Mesodermal cell (in vitro differentiated cells): ENCODE measurements around the gene PIP4K2B. TPM values are rescaled to one million over a fixed set of nuclear protein-coding genes. Genes with fewer than 3 reads are reported as not detected.

Experiments
- H3K27ac ChIP-seq: 2 replicates; pipeline ENCODE4 v1.7.0; 2013; ENCODE audit warnings: mild to moderate bottlenecking, low read depth, low read length, moderate library complexity; ENCODE audit not compliant: severe bottlenecking
- H3K36me3 ChIP-seq: 2 replicates; pipeline ENCODE4 v1.7.1; 2013; ENCODE audit warnings: mild to moderate bottlenecking, low read length, moderate library complexity; ENCODE audit not compliant: control insufficient read depth, insufficient read depth
- H3K4me1 ChIP-seq: one replicate; pipeline ENCODE4 v1.7.1; 2013; ENCODE audit warnings: mild to moderate bottlenecking, low read length; ENCODE audit not compliant: insufficient read depth, control insufficient read depth, poor library complexity, severe bottlenecking
- H3K4me3 ChIP-seq: 2 replicates; pipeline ENCODE4 v1.7.0; 2013; ENCODE audit warnings: low read length, control low read depth, mild to moderate bottlenecking; ENCODE audit not compliant: insufficient read depth, poor library complexity, severe bottlenecking; ENCODE audit errors: extremely low read depth
- H3K9me3 ChIP-seq: 2 replicates; pipeline ENCODE4 v1.7.1; 2013; ENCODE audit warnings: mild to moderate bottlenecking, low read length, moderate library complexity; ENCODE audit not compliant: control insufficient read depth
- WGBS, 2 experiments: methylation state at CpG; one replicate each; pipeline ENCODE4 v1.1.5; 2013; ENCODE audit warnings: missing lambda C conversion rate in 2 of 2; ENCODE audit not compliant: insufficient coverage in 2 of 2; 5-methylcytosine and 5-hydroxymethylcytosine counted together
- polyA plus RNA-seq, 2 experiments: library from polyadenylated mRNA; stranded (reverse); fragments of 50-300 nt; gene quantifications; one replicate each; pipeline ENCODE4 v1.2.3, GENCODE V29; 2013

PIP4K2B gene
- polyA plus RNA-seq (2013, experiment 1 of 2) = 48.8 TPM
- 39.8 TPM for polyA plus RNA-seq (2013, experiment 2 of 2)

GRCh38 chr17:38799501-38800236, at the start of gene PIP4K2B:
PIP4K2B (minus strand) TSS chr17:38799556; CDS start chr17:38799424, 132 bp downstream.
- Histone ChIP-seq H3K4me3 (peak within 1 kb of the TSS; percentile 80), H3K36me3 (peaks cover 69% of the 10 kb centered on the region), H3K27ac (peak within 1 kb of the TSS; percentile 100), H3K4me1 (peaks cover 15% of the 10 kb centered on the region), H3K9me3 (no peaks in the 10 kb centered on the region)
- 1% methylated on average over 34 to 35 of the region's 76 CpGs for WGBS, 2 experiments

- no peaks in the 10 kb centered on the region for H3K4me1 ChIP-seq
- WGBS, 2 experiments = 100% methylated on average over 1 of the region's 1 CpG
- H3K4me3 ChIP-seq = no peak overlapping the region
- H3K27ac ChIP-seq = no peak overlapping the region
- peaks cover 67% of the 10 kb centered on the region for H3K36me3 ChIP-seq
- H3K9me3 ChIP-seq = no peaks in the 10 kb centered on the region
Measured at GRCh38 chr17:38848557-38848891, 49.2 kb upstream of the PIP4K2B start.

GRCh38 chr17:38844261-38844757, 45.0 kb upstream of the PIP4K2B start:
- WGBS, 2 experiments = 86 to 93% methylated on average over 11 to 12 of the region's 13 CpGs
- no peaks in the 10 kb centered on the region for H3K4me1 ChIP-seq
- no peak overlapping the region for H3K4me3 ChIP-seq
- H3K36me3 ChIP-seq = peaks cover 29% of the 10 kb centered on the region
- no peak overlapping the region for H3K27ac ChIP-seq
- no peaks in the 10 kb centered on the region for H3K9me3 ChIP-seq

- H3K4me1 ChIP-seq = peaks cover 12% of the 10 kb centered on the region
- no peaks in the 10 kb centered on the region for H3K9me3 ChIP-seq
- peak overlapping the region; percentile 71 for H3K4me3 ChIP-seq
- peaks cover 7% of the 10 kb centered on the region for H3K36me3 ChIP-seq
- 91 to 93% methylated on average over 16 to 17 of the region's 17 CpGs for WGBS, 2 experiments
- peak overlapping the region; percentile 100 for H3K27ac ChIP-seq
Measured at GRCh38 chr17:38825762-38826247, 26.4 kb upstream of the PIP4K2B start.

- H3K27ac ChIP-seq = peak within 1 kb of the TSS; percentile 100
- H3K4me1 ChIP-seq = peaks cover 12% of the 10 kb centered on the region
- H3K36me3 ChIP-seq = peaks cover 13% of the 10 kb centered on the region
- 4% methylated on average over 44 to 49 of the region's 55 CpGs for WGBS, 2 experiments
- peak within 1 kb of the TSS; percentile 71 for H3K4me3 ChIP-seq
- no peaks in the 10 kb centered on the region for H3K9me3 ChIP-seq
Measured at GRCh38 chr17:38824899-38825761, 25.8 kb upstream of the PIP4K2B start, which contains the start of gene CWC25. CWC25 (minus strand) TSS chr17:38825321; CDS start chr17:38825183, 138 bp downstream.

- WGBS, 2 experiments = 86 to 95% methylated on average over 5 of the region's 8 CpGs
- Histone ChIP-seq H3K4me3 (no peak overlapping the region), H3K9me3 (no peaks in the 10 kb centered on the region), H3K4me1 (no peaks in the 10 kb centered on the region), H3K36me3 (peaks cover 88% of the 10 kb centered on the region), H3K27ac (no peak overlapping the region)
Measured at GRCh38 chr17:38815576-38816193, 16.3 kb upstream of the PIP4K2B start.

GRCh38 chr17:38809828-38810227, 10.5 kb upstream of the PIP4K2B start:
- Histone ChIP-seq H3K36me3 (peaks cover 92% of the 10 kb centered on the region), H3K27ac (no peak overlapping the region), H3K4me3 (no peak overlapping the region), H3K4me1 (no peaks in the 10 kb centered on the region), H3K9me3 (no peaks in the 10 kb centered on the region)
- WGBS, 2 experiments = 89 to 95% methylated on average over 7 of the region's 7 CpGs

- 27 to 40% methylated on average over 8 of the region's 14 CpGs for WGBS, 2 experiments
- H3K27ac ChIP-seq = peak overlapping the region; percentile 100
- peak overlapping the region; percentile 80 for H3K4me3 ChIP-seq
Measured at GRCh38 chr17:38800237-38800760, 943 bp upstream of the PIP4K2B start.

GRCh38 chr17:38798614-38799500, 499 bp downstream of the PIP4K2B start:
- peak overlapping the region; percentile 80 for H3K4me3 ChIP-seq

More at GRCh38 chr17:38800237-38800760, 943 bp upstream of the PIP4K2B start:
- H3K4me1 ChIP-seq = peaks cover 15% of the 10 kb centered on the region
- peaks cover 69% of the 10 kb centered on the region for H3K36me3 ChIP-seq
- no peaks in the 10 kb centered on the region for H3K9me3 ChIP-seq

More at GRCh38 chr17:38798614-38799500, 499 bp downstream of the PIP4K2B start:
- Histone ChIP-seq H3K27ac (peak overlapping the region; percentile 88), H3K9me3 (no peaks in the 10 kb centered on the region), H3K36me3 (peaks cover 70% of the 10 kb centered on the region), H3K4me1 (peaks cover 15% of the 10 kb centered on the region)
- 0 to 1% methylated on average over 35 to 47 of the region's 53 CpGs for WGBS, 2 experiments
